HG03565 (cell line): Measurements from ENCODE around the gene CHST12.

ENCODE experiments used
- ATAC-seq: cut with Tn5 transposase; IDR thresholded peaks from one replicate; pipeline ENCODE4 v1.9.1; 2021; ENCODE audit warnings: mild to moderate bottlenecking, moderate library complexity; ENCODE audit not compliant: unreplicated experiment

Gene CHST12

GRCh38 chr7:2403014-2403717, at the start of gene CHST12:
TSS of gene CHST12 (plus strand) at chr7:2403611. CDS start at chr7:2432640, 29,029 bp downstream.
- peak; percentile 47 for ATAC-seq

DNA sequence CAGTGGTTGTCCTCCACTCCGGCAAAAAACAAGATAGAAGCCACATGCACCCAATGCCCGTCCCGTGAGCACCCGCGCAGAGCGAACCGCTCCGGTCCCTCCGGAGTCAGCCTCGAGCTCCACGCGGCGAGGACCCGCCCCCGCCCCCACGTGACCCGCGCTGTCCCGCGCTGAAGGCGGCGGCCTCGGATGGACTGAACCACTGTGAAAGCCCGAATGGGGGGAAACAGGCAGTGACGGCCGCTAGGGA, 49.5 kb upstream of the CHST12 start:
- peak; percentile 44 for ATAC-seq

GRCh38 chr7:2354186-2354938, 49.0 kb upstream of the CHST12 start, which contains the start of gene EIF3B:
TSS of gene EIF3B (plus strand) at chr7:2354827. CDS start at chr7:2354922, 95 bp downstream.
- peak; percentile 74 for ATAC-seq

GRCh38 chr7:2354939-2355704, 48.3 kb upstream of the CHST12 start:
- peak; percentile 17 for ATAC-seq

DNA sequence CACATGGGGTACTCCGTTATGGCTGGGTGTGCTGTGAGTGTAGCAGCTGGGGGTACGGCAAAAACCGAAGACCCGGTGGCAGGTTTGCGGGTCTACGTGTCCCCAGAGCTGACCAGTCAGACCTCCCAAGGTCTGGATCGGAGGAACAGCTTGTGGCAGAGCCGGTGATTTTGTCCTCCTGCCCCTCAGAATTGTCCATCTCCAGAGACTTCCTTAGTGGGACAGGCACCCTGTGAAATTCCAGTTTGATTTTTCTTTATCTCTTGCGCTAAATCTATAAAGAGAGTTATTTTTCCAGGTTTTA, 47.8 kb upstream of the CHST12 start:
- no peak for ATAC-seq

DNA sequence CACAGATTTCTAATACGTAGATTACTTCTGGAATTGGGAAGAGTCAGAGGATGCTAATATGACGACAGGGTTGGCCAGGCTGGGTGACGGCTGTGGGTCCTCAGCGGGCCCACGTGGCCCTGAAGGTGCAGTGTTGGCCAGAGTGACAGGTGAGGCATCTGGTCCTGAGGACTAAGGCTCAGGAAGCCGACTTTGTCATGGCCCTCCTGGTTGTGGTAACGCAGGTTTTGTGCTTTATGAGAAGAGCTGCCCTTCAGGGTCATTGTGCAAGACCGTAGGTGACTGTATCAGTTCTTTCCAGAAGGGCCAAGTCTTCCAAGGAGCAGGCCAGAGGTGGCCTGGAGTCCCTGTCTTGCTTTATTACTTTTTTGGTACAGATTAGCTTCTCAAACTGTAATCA, 46.2 kb upstream of the CHST12 start:
- no peak for ATAC-seq

DNA sequence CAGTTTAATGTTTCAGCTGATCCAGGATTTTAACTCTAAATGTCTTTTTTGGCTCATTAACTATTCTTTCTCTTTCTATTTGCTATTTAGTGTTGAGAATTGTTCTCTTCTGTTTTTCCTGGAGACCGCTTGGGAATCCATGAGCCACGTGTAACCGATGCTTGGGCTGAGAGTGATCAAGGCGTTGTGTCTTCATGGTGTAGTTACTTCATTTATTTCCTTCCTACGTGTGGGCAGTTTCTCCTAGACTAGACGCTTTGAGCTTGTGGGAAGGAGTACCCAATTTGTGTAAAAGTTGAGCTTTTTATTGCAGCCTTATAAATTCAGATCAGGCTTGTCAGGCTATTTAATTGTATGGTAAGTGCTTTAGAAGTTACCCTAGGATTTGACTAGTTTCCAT, 45.8 kb upstream of the CHST12 start:
- no peak for ATAC-seq

DNA sequence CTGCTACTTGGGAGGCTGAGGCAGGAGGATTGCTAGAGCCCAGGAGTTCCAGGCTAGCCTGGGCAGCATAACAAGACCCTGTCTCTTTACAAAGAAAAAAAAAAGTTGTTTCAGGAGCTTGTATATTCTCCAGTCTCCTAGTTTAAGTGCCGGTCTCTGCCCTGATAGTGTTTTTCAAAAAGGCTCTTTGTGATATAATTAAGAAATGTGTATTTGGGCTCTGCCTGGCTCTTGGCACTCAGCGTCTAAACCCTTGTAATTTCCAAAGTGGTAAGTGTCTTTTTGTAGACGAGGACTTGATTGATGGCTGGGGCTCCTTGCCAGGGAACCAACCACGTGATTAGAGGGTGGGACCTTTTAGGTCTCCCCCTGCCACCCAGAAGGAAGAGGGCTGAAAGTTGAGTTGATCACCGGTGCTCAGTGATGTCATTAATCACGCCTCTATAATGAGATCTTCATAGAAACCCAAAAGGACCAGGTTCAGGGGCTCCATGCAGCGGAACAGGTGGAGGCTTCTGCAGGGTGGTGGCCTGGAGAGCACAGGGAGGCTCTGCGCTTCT, 44.4 kb upstream of the CHST12 start:
- no peak for ATAC-seq

DNA sequence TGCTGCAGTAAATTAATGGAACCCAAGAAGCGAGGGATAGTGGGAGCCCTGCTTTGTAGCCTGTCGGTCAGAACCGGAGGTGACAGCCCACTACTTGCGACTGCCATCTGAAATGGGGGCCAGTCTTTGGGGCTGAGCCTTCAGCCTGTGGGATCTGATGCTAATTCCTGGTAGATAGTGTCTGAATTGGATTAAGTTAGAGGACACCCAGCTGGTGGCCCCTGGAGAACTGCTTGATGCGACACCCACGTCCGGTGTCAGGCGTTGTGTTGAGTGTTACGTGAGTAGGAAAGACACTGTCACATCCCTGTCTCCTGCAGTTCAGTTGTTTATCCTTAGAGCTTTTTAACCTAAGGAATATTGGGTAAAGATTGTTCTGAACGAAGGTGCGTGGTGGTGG, 43.8 kb upstream of the CHST12 start:
- ATAC-seq: no peak

DNA sequence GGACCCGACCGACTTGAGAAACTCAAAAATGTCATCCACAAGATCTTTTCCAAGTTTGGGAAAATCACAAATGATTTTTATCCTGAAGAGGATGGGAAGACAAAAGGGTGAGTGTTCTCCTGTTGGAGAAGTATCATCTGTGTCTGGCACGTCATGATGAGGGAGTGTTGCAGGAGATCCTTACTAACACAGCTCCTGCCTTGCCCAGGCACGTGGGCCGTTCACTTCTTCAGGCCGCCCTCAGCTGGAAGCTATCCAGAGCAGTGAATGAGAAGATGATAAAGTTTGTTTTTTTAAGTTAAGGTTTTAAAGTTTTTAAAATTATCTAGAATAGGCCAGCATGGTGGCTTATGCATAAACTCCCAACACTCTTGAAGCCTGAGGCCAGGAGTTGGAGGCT, 42.6 kb upstream of the CHST12 start:
- no peak for ATAC-seq

DNA sequence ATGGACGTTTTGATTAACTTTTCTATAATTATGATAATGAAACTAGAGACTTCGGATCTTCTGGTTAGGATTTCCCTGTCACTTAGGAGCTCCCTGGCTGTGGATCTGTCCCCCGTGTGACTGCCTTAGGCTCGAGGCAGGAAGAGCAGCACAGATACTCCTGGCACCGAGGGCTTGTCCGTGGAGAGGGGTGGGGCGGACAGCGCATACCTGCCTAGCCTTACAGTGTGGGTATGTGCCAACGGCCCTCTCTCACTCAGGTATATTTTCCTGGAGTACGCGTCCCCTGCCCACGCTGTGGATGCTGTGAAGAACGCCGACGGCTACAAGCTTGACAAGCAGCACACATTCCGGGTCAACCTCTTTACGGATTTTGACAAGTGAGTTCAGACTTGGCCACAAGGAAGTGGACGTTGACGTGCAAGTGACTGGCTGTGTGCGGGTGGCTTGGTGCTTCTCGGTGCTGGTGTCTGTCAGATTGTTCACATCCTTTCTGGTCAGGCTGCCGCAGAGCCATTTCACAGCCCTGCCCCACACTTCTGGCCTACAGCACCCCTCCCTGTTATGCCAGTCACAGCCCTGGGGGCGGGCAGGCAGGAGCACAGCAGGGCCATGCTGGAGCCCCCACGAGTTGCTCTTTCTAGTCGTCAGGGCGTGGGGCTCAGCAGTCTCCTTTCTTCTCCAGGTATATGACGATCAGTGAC, 40.9 kb upstream of the CHST12 start:
- no peak for ATAC-seq

- ATAC-seq: no peak
Observed at GRCh38 chr7:2369139-2369538, 34.3 kb upstream of the CHST12 start.

- ATAC-seq: no peak
Observed at GRCh38 chr7:2371329-2371728, 32.1 kb upstream of the CHST12 start.

DNA sequence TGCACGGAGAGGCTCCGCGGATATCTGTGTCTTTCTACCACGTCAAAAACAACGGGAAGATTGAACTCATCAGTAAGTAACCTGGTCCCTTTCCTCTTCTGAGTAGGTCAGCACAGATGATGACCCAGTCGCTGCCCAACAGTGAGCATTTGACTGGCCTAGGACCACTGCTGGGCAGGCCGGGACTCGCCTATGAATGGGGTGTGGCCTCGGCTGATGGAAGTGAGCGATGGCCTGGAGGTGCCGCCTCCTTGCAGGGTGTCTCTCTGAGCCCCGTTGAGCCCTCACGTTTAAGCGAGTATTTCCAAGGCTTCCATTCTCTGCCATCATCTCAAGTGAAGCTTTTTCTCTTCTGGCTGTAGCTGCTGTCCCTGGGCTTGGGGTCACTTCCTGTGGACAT, 30.7 kb upstream of the CHST12 start:
- no peak for ATAC-seq

DNA sequence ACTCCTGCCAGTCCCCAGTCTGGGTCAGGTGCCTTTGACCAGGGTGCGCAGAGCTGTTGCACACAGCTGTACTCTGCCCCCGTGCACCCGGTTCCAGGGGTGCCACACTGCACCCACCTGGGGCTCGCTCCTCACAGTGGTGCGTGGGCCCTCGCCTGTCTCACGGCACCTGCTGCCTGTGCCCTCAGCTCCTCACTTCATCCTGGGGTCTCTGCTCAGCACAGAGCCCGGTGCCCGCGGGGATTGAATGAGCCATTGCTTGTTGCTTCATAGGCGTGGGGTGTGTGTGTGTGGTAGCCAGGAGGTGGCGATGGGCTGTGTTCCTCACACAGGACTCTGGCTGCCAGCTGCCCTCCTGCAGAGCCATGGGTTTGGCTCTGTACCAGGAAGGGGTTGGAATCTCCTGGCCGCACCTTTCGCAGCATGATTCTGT, 30.3 kb upstream of the CHST12 start:
- ATAC-seq: no peak

DNA sequence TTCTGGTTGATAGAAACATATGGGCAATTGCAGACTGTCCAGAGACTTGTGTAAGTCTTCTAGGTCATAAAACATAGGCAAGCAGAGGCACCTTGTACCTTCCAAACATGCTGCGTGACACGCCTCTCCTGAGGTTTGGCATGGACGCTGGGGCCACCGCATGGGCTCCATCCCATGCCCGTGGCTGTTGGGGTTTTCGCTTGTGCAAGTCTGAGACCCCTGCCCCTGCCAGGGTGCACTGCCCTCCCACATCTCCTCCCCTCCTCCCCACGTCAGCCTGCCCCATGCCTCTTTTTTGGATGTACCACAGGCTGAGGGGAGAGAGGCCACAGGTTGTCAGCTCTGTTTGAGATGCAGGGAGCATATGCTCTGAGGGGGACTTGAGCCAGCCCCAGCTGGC, 29.8 kb upstream of the CHST12 start:
- ATAC-seq: no peak

DNA sequence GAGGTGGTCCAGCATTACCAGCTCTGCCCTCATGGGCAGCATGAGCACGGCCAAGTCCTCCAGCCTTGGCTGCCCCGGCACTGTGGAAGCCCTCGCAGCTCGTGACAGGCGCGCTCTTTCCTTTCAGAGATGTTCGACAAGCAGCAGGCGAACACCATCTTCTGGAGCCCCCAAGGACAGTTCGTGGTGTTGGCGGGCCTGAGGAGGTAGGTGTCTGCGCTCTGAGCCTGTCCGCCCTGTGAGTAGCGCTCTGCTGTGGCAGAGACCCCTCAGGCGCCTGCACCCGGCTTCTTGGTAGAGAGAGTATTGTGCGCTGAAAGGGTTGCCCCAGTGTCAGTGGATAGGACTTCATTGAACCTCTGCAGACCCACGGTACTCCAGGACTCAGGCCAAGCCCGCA, 29.0 kb upstream of the CHST12 start:
- no peak for ATAC-seq

GRCh38 chr7:2374830-2375728, 28.3 kb upstream of the CHST12 start:
- ATAC-seq: no peak

DNA sequence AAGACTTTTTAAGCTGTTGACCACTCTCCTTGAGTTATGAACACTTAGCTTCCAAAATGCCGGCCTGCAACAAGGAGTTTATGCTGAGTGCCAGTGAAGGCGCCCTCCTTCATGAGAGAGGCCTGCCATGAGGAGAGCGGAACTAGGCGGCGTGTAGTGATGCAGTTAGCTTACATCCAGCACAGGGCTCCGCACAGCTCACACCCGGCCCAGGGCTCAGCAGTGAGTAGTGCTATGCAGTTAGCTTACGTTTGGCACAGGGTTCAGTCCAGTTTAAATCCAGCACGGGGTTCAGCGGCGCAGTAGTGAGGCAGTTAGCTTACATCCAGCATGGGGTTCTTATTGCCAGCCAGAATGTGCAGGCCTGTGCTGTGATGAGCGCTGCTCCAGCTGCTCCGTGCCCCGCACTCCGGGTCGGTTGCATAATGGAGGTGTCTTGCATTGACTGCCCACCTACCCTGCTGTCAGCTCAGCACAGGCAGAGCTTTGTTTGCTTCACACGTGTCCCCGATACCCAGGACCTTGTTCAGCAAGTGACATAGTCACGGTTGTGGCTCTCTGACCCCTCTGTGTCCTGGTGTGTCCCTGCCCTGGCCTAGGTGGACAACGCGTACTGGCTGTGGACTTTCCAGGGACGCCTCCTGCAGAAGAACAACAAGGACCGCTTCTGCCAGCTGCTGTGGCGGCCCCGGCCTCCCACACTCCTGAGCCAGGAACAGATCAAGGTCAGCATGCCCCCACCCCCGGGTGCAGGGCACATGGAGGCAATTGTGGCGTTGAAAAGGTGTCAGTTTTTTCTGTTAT, 26.9 kb upstream of the CHST12 start:
- ATAC-seq: no peak
